ENCODE results near the gene ANKRD44. TPM values are rescaled to one million over a fixed set of nuclear protein-coding genes. Genes with fewer than 3 reads are reported as not detected.

ANKRD44 gene
- total RNA-seq, 1 donor from 2014 or later: 8.1 TPM

DNA sequence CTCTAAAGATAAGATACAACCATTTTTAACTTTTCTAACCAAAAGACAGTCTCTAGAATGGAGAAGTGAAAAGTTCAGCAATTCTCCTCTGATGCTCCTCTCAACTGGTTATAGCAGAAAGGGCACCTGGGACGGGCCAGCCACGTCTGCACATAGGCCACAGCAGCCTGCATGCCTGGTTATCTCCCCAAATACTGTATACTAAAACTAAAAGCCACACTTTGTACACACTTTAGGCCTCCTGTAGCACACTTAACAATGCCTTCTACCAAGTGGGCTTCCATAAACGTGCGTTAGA is 179.1 kb downstream of the ANKRD44 start:
- no peak overlapping the region for H3K27ac Mint-ChIP-seq (ENCODE audit: unreplicated experiment)
- H3K4me1 Mint-ChIP-seq (ENCODE audit: unreplicated experiment): no peaks in the 10 kb centered on the region
- H3K9me3 Mint-ChIP-seq (ENCODE audit: unreplicated experiment): no peaks in the 10 kb centered on the region
- peaks cover 2% of the 10 kb centered on the region for H3K27me3 Mint-ChIP-seq (ENCODE audit: unreplicated experiment)
- DNase-seq (ENCODE audit: low spot score): no peak
- H3K36me3 Mint-ChIP-seq (ENCODE audit: low read depth, unreplicated experiment): no peaks in the 10 kb centered on the region
- no peak overlapping the region for H3K4me3 Mint-ChIP-seq (ENCODE audit: unreplicated experiment)
- TF ChIP-seq, protein P1, sequence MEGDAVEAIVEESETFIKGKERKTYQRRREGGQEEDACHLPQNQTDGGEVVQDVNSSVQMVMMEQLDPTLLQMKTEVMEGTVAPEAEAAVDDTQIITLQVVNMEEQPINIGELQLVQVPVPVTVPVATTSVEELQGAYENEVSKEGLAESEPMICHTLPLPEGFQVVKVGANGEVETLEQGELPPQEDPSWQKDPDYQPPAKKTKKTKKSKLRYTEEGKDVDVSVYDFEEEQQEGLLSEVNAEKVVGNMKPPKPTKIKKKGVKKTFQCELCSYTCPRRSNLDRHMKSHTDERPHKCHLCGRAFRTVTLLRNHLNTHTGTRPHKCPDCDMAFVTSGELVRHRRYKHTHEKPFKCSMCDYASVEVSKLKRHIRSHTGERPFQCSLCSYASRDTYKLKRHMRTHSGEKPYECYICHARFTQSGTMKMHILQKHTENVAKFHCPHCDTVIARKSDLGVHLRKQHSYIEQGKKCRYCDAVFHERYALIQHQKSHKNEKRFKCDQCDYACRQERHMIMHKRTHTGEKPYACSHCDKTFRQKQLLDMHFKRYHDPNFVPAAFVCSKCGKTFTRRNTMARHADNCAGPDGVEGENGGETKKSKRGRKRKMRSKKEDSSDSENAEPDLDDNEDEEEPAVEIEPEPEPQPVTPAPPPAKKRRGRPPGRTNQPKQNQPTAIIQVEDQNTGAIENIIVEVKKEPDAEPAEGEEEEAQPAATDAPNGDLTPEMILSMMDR (IDR thresholded peaks at IDR 0.05; ENCODE audit: unreplicated experiment): no peak

DNA sequence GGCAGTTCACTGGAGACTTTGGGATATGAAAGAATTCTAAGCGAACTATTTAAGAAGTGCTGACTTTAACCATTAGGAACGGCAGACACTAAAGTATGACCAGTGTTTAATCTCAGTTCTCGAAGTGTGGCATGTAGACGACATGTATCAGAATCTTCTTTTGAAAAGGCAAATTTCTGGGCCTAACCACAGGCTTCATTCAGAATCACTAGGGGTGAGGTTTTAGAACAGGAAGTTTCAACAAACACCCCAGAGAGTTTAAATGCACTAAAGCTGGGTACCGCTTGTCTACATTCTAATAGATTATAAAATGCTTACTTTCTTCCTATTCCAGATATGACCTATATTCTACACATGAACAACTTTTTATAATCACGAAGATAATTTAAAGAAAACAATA is 180.3 kb downstream of the ANKRD44 start:
- Mint-ChIP-seq H3K4me1 (ENCODE audit: unreplicated experiment) (no peaks in the 10 kb centered on the region), H3K36me3 (ENCODE audit: low read depth, unreplicated experiment) (no peaks in the 10 kb centered on the region), H3K27me3 (ENCODE audit: unreplicated experiment) (peaks cover 2% of the 10 kb centered on the region), H3K4me3 (ENCODE audit: unreplicated experiment) (no peak overlapping the region), H3K27ac (ENCODE audit: unreplicated experiment) (no peak overlapping the region), H3K9me3 (ENCODE audit: unreplicated experiment) (no peaks in the 10 kb centered on the region)
- DNase-seq (ENCODE audit: low spot score): no peak
- TF ChIP-seq, protein P1 (IDR thresholded peaks at IDR 0.05; ENCODE audit: unreplicated experiment): no peak

DNA sequence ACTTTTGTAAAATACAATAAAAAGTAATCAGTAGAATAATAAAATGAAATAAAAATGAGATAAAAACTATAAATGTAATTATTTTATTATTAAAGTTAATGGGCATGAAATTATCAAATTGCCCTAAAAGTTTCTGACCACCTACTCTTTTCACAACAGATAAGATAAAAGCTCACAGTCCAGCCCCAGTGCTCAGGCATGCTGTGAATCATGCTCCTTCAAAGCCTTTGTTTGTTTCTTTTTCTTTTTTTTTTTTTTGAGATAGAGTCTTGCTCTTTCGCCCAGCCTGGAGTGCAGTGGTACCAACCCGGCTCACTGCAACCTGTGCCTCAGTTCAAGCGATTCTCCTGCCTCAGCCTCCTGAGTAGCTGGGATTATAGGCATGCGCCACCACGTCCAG is 181.7 kb downstream of the ANKRD44 start:
- TF ChIP-seq, protein P1 (IDR thresholded peaks at IDR 0.05; ENCODE audit: unreplicated experiment): no peak
- H3K4me3 Mint-ChIP-seq (ENCODE audit: unreplicated experiment): no peak overlapping the region
- no peak overlapping the region for H3K27ac Mint-ChIP-seq (ENCODE audit: unreplicated experiment)
- no peaks in the 10 kb centered on the region for H3K4me1 Mint-ChIP-seq (ENCODE audit: unreplicated experiment)
- no peak for DNase-seq (ENCODE audit: low spot score)
- no peaks in the 10 kb centered on the region for H3K9me3 Mint-ChIP-seq (ENCODE audit: unreplicated experiment)
- peaks cover 2% of the 10 kb centered on the region for H3K27me3 Mint-ChIP-seq (ENCODE audit: unreplicated experiment)
- H3K36me3 Mint-ChIP-seq (ENCODE audit: low read depth, unreplicated experiment): no peaks in the 10 kb centered on the region

DNA sequence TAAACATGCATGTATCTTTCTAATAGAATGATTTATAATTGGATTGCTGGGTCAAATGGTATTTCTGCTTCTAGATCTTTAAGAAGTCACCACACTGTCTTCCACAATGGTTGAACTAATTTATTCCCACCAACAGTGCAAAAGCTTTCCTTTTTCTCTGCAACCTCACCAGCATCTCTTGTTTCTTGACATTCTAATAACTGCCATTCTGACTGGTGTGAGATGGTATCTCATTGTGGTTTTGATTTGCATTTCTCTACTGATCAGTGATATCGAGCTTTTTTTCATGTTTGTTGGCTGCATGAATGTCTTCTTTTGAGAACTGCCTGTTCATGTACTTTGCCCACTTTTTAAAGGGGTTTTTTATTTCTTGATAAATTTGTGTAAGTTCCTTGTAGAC is 182.5 kb downstream of the ANKRD44 start:
- Mint-ChIP-seq H3K36me3 (ENCODE audit: low read depth, unreplicated experiment) (no peaks in the 10 kb centered on the region), H3K4me1 (ENCODE audit: unreplicated experiment) (no peaks in the 10 kb centered on the region), H3K4me3 (ENCODE audit: unreplicated experiment) (no peak overlapping the region), H3K27ac (ENCODE audit: unreplicated experiment) (no peak overlapping the region), H3K9me3 (ENCODE audit: unreplicated experiment) (no peaks in the 10 kb centered on the region), H3K27me3 (ENCODE audit: unreplicated experiment) (peaks cover 2% of the 10 kb centered on the region)
- TF ChIP-seq, protein P1 (IDR thresholded peaks at IDR 0.05; ENCODE audit: unreplicated experiment): no peak
- DNase-seq (ENCODE audit: low spot score): no peak

DNA sequence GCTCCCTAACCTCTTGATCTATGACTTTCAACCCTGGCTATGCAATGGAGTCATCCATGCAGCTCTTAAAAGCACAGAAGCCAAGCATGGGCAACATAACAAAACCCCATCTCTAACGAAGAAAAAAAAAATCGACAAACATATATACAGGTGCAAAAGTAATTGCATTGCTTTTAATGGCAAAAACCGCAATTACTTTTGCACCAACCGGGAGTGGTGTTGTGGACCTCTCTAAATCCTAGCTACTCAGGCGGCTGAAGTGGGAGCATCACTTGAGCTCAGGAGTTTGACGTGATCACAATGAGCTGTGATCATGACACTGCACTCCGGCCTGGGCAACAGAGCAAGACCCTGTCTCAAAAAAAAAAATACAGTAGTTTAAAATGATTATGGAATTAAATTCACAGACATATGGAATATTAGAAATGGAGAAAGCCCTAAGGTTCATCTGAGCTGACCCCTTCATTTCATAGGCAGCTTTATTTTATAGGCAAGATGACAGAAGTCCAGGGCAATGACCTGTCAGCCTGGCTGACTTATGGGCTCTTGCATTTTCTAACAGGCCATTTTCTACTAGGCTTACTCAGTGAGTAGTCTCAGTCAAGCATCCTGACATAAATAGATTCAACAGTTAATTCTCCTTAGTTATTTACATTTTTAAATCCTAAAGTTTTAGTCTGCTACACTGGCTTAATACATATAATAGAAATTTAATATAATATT is 183.8 kb downstream of the ANKRD44 start:
- H3K27ac Mint-ChIP-seq (ENCODE audit: unreplicated experiment): no peak overlapping the region
- no peak overlapping the region for H3K4me3 Mint-ChIP-seq (ENCODE audit: unreplicated experiment)
- peaks cover 2% of the 10 kb centered on the region for H3K27me3 Mint-ChIP-seq (ENCODE audit: unreplicated experiment)
- H3K36me3 Mint-ChIP-seq (ENCODE audit: low read depth, unreplicated experiment): no peaks in the 10 kb centered on the region
- TF ChIP-seq, protein P1 (IDR thresholded peaks at IDR 0.05; ENCODE audit: unreplicated experiment): no peak
- no peaks in the 10 kb centered on the region for H3K9me3 Mint-ChIP-seq (ENCODE audit: unreplicated experiment)
- no peaks in the 10 kb centered on the region for H3K4me1 Mint-ChIP-seq (ENCODE audit: unreplicated experiment)
- DNase-seq (ENCODE audit: low spot score): no peak
